ENCODE measurements around the gene CEP19.

Gene CEP19

GRCh38 chr3:196662711-196663571, 49.1 kb downstream of the CEP19 start:
- no peak for FAIRE-seq

- no peak for FAIRE-seq
These were observed 50.0 kb downstream of the CEP19 start for GRCh38 chr3:196662033-196662432.

GRCh38 chr3:196661400-196661799, 50.6 kb downstream of the CEP19 start:
- no peak for FAIRE-seq

- FAIRE-seq = no peak
These were observed 51.5 kb downstream of the CEP19 start for GRCh38 chr3:196660381-196661166.

- FAIRE-seq = no peak
These were observed 52.1 kb downstream of the CEP19 start for GRCh38 chr3:196659901-196660351.

All from endometrium (tissue), 2 donors.